22Rv1 (cell line): Measurements from ENCODE around the gene GARIN1A.
"Not testable (repeated sequence)": the region's sequence is repeated elsewhere in the genome, so short reads cannot be mapped to it uniquely, and the experiment has no call there.

Source experiments
- ZFX ChIP-seq: fragments of 450-650 bp; IDR thresholded peaks from 2 replicates; pipeline ENCODE4 v1.6.1; 2017; ENCODE audit warnings: antibody characterized with exemption, borderline replicate concordance
- TF ChIP-seq, protein P1 (sequence below): fragments of 450-650 bp; IDR thresholded peaks from 2 replicates; pipeline ENCODE4 v1.5.1; 2017; ENCODE audit warnings: mild to moderate bottlenecking

- TF ChIP-seq, protein P1, sequence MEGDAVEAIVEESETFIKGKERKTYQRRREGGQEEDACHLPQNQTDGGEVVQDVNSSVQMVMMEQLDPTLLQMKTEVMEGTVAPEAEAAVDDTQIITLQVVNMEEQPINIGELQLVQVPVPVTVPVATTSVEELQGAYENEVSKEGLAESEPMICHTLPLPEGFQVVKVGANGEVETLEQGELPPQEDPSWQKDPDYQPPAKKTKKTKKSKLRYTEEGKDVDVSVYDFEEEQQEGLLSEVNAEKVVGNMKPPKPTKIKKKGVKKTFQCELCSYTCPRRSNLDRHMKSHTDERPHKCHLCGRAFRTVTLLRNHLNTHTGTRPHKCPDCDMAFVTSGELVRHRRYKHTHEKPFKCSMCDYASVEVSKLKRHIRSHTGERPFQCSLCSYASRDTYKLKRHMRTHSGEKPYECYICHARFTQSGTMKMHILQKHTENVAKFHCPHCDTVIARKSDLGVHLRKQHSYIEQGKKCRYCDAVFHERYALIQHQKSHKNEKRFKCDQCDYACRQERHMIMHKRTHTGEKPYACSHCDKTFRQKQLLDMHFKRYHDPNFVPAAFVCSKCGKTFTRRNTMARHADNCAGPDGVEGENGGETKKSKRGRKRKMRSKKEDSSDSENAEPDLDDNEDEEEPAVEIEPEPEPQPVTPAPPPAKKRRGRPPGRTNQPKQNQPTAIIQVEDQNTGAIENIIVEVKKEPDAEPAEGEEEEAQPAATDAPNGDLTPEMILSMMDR: not testable (repeated sequence)
- TF ChIP-seq ZFX: not testable (repeated sequence)
Observed at GRCh38 chr7:128651096-128651495, 21.0 kb upstream of the GARIN1A start.
